CD4-positive, alpha-beta T cell (primary cell): ENCODE measurements around the gene TMEM95. TPM values are rescaled to one million over a fixed set of nuclear protein-coding genes. Genes with fewer than 3 reads are reported as not detected.

Source experiments
- ATAC-seq: fragments of 200-7000 bp; cut with Tn5 transposase; one replicate; pipeline ENCODE4 v1.10.0; 2022; ENCODE audit warnings: mild to moderate bottlenecking; ENCODE audit not compliant: poor library complexity
- CTCF ChIA-PET: fragments of 350-600 bp; sonication (Branson Sonifier 250); formaldehyde crosslinking; loops from one replicate; lab custom pipeline; 2021; ENCODE audit warnings: antibody characterized with exemption, inconsistent platforms; lab: Charles Lee
- POLR2A ChIA-PET: fragments of 350-600 bp; sonication (Branson Sonifier 250); formaldehyde crosslinking; loops from one replicate; lab custom pipeline; 2021; ENCODE audit warnings: antibody characterized with exemption, inconsistent platforms; lab: Charles Lee
- DNase-seq, 14 experiments: peaks; one replicate each; pipeline ENCODE4 v3.0.0-alpha.2; 2013 to 2020; ENCODE audit warnings: mixed read lengths in 2 of 14
- H3K27ac ChIP-seq, 2 donors: one replicate each; pipeline versions ENCODE4 v1.5.1 to v1.7.0; 2013; ENCODE audit warnings: low read length in 2 of 2, low read depth in 1 of 2, mild to moderate bottlenecking in 1 of 2
- H3K27me3 ChIP-seq, 2 experiments: 1 replicate in 1 of 2; 2 replicates in 1 of 2; pipeline versions ENCODE4 v1.6.1 to v1.7.0; 2013; ENCODE audit warnings: low read length in 2 of 2, control low read depth in 1 of 2, mild to moderate bottlenecking in 1 of 2, moderate library complexity in 1 of 2; ENCODE audit not compliant: insufficient read depth in 2 of 2, control insufficient read depth in 1 of 2
- H3K36me3 ChIP-seq: one replicate; pipeline ENCODE4 v1.6.1; 2013; ENCODE audit warnings: low read length, control low read depth; ENCODE audit not compliant: insufficient read depth
- H3K4me1 ChIP-seq: one replicate; pipeline ENCODE4 v1.6.1; 2013; ENCODE audit warnings: low read length, control low read depth; ENCODE audit not compliant: insufficient read depth
- H3K4me3 ChIP-seq: one replicate; pipeline ENCODE4 v1.5.1; 2013; ENCODE audit warnings: mild to moderate bottlenecking, low read length, moderate library complexity
- H3K9me3 ChIP-seq, 2 experiments: 1 replicate in 1 of 2; 2 replicates in 1 of 2; pipeline versions ENCODE4 v1.6.1 to v1.7.0; 2013; ENCODE audit warnings: low read length in 2 of 2, mild to moderate bottlenecking in 2 of 2, control low read depth in 1 of 2, moderate library complexity in 1 of 2; ENCODE audit not compliant: control insufficient read depth in 1 of 2, insufficient read depth in 1 of 2
- H3K27ac Mint-ChIP-seq: one replicate; pipeline ENCODE4 v1.8.0; 2020; ENCODE audit warnings: mixed read lengths
- H3K27me3 Mint-ChIP-seq: one replicate; pipeline ENCODE4 v1.8.0; 2021; ENCODE audit warnings: mixed read lengths
- H3K36me3 Mint-ChIP-seq: one replicate; pipeline ENCODE4 v1.8.0; 2021; ENCODE audit warnings: low read depth, mixed read lengths
- H3K4me1 Mint-ChIP-seq: one replicate; pipeline ENCODE4 v1.8.0; 2021; ENCODE audit warnings: low read depth, mixed read lengths
- H3K4me3 Mint-ChIP-seq: one replicate; pipeline ENCODE4 v1.8.0; 2020; ENCODE audit warnings: mild to moderate bottlenecking, mixed read lengths
- H3K9me3 Mint-ChIP-seq: one replicate; pipeline ENCODE4 v1.8.0; 2020; ENCODE audit warnings: mixed read lengths
- CTCF ChIP-seq: fragments of 200-600 bp; IDR thresholded peaks from one replicate; pipeline ENCODE4 v1.8.0; 2022; ENCODE audit warnings: antibody characterized with exemption, mild to moderate bottlenecking
- intact Hi-C, 2 experiments: fragments of 100-400 bp; cut with DNase I in 1 of 2; cut with micrococcal nuclease in 1 of 2; formaldehyde crosslinking; loops; one replicate each; pipeline versions ENCODE4 v1.15.1 to v1.9.0; 2023 to 2025; cut with DNase I, micrococcal nuclease
- total RNA-seq, 174 experiments: library from RNA in 2 of 174; stranded (reverse) in 2 of 174; gene quantifications; one replicate each; pipeline ENCODE4 v1.2.3 and lab custom pipeline; 2021 to 2026

TMEM95 gene
- total RNA-seq, 2 experiments from 2014 or later, result not detected

GRCh38 chr17:7394452-7395191 is 39.7 kb downstream of the TMEM95 start, which contains the start of gene PLSCR3:
TSS of gene PLSCR3 (minus strand) at chr17:7394525. CDS start at chr17:7394110, 415 bp downstream.
- H3K9me3 ChIP-seq, result no peaks in the 10 kb centered on the region
- Mint-ChIP-seq H3K27ac (peak within 1 kb of the TSS; percentile 94), H3K27me3 (no peaks in the 10 kb centered on the region), H3K9me3 (no peaks in the 10 kb centered on the region), H3K4me3 (peak within 1 kb of the TSS; percentile 96), H3K36me3 (peaks cover 40% of the 10 kb centered on the region), H3K4me1 (peaks cover 37% of the 10 kb centered on the region)
- TF ChIP-seq CTCF, result peak; percentile 20
- peak within 1 kb of the TSS; percentile 68 to 79 for H3K27ac ChIP-seq
- peak; percentile 87 for ATAC-seq
- DNase-seq, result peak; percentile 56 to 90 (median 80)
- peak within 1 kb of the TSS; percentile 82 for H3K4me3 ChIP-seq
- H3K36me3 ChIP-seq, result peaks cover 32% of the 10 kb centered on the region
- ChIA-PET POLR2A (interaction anchor here (0.8 to 2.9 kb wide), 7 partner anchors 9 to 293 kb away, joined by 3 to 31 read pairs (median 6); partner anchors contain the start of genes ACAP1, CHRNB1, TMEM102 and TMEM256), CTCF (interaction anchor here (0.9 to 1.8 kb wide), 5 partner anchors 9 to 42 kb away, joined by 4 to 10 read pairs (median 6); partner anchors contain the start of gene TMEM256)
- no peaks in the 10 kb centered on the region for H3K27me3 ChIP-seq
- H3K4me1 ChIP-seq, result peaks cover 48% of the 10 kb centered on the region
- intact Hi-C loops, result loop anchor here (1.0 to 5.0 kb wide), 4 partner anchors 10 to 93 kb away; partner anchors contain the start of gene TMEM256 (in 2 of the 2)

- DNase-seq, result no peak
- no peak for TF ChIP-seq CTCF
- H3K4me3 ChIP-seq, result no peak overlapping the region
- H3K36me3 ChIP-seq, result peaks cover 16% of the 10 kb centered on the region
- no peak for ATAC-seq
- H3K27me3 ChIP-seq, result no peaks in the 10 kb centered on the region
- intact Hi-C loops, result loop anchor here in 1 of 2 experiments (5.0 kb wide), 1 partner anchor 91 kb away; no protein-coding TSS in a partner anchor
- CTCF ChIA-PET, result interaction anchor here (1.4 kb wide), 1 partner anchor 12 kb away, joined by 4 read pairs; no protein-coding TSS in a partner anchor
- H3K27ac ChIP-seq, result no peak overlapping the region
- no peaks in the 10 kb centered on the region for H3K9me3 ChIP-seq
- Mint-ChIP-seq H3K4me1 (peaks cover 36% of the 10 kb centered on the region), H3K4me3 (peak overlapping the region; percentile 65), H3K36me3 (peaks cover 25% of the 10 kb centered on the region), H3K27ac (peak overlapping the region; percentile 24), H3K9me3 (no peaks in the 10 kb centered on the region), H3K27me3 (no peaks in the 10 kb centered on the region)
- POLR2A ChIA-PET, result interaction anchor here (1.3 kb wide), 1 partner anchor 8 kb away, joined by 6 read pairs; the partner anchor contains the start of gene TMEM256
- peaks cover 33% of the 10 kb centered on the region for H3K4me1 ChIP-seq
Measured at GRCh38 chr17:7396147-7396546, 41.2 kb downstream of the TMEM95 start.

GRCh38 chr17:7398612-7399011 is 43.7 kb downstream of the TMEM95 start:
- H3K9me3 ChIP-seq, result no peaks in the 10 kb centered on the region
- TF ChIP-seq CTCF, result no peak
- intact Hi-C loops, result loop anchor here in 1 of 2 experiments (5.0 kb wide), 1 partner anchor 89 kb away; no protein-coding TSS in a partner anchor
- ATAC-seq, result no peak
- H3K27me3 ChIP-seq, result no peaks in the 10 kb centered on the region
- H3K4me1 ChIP-seq, result peaks cover 17% of the 10 kb centered on the region
- ChIA-PET CTCF (interaction anchor here (1.1 kb wide), 1 partner anchor 13 kb away, joined by 3 read pairs; no protein-coding TSS in a partner anchor), POLR2A (interaction anchor here (2.0 kb wide), 1 partner anchor 15 kb away, joined by 9 read pairs; no protein-coding TSS in a partner anchor)
- no peak overlapping the region for H3K4me3 ChIP-seq
- no peaks in the 10 kb centered on the region for H3K36me3 ChIP-seq
- H3K4me1 Mint-ChIP-seq, result peaks cover 28% of the 10 kb centered on the region
- no peaks in the 10 kb centered on the region for H3K9me3 Mint-ChIP-seq
- H3K36me3 Mint-ChIP-seq, result peaks cover 6% of the 10 kb centered on the region
- no peak overlapping the region for H3K27ac Mint-ChIP-seq
- no peaks in the 10 kb centered on the region for H3K27me3 Mint-ChIP-seq
- no peak for DNase-seq
- peak overlapping the region; percentile 38 for H3K4me3 Mint-ChIP-seq
- no peak overlapping the region for H3K27ac ChIP-seq
